ENCODE results near the gene SCP2.

GRCh38 chr1:53080769-53081168, 153.7 kb downstream of the SCP2 start:
- TF ChIP-seq CTCF (IDR thresholded peaks at IDR 0.05) (no peak), POLR2A (IDR thresholded peaks at IDR 0.05) (no peak)

Measured in right lobe of liver (tissue), 4 donors.